Muscle of arm (tissue), 14 donors: ENCODE results near the gene TENT5A. TPM values are rescaled to one million over a fixed set of nuclear protein-coding genes. Genes with fewer than 3 reads are reported as not detected.
A peak's percentile ranks its signal among the peaks of the same experiment; 100 is the strongest.
"Not testable (repeated sequence)": the region's sequence is repeated elsewhere in the genome, so short reads cannot be mapped to it uniquely, and the experiment has no call there.

Experiments used
- DNase-seq: peaks from one replicate; pipeline ENCODE4 v3.0.0-alpha.2; 2013
- long read RNA-seq, 11 donors: transcript quantifications; one replicate each; lab custom pipeline, GENCODE V29; 2026
- polyA plus RNA-seq, 12 donors: library from polyadenylated mRNA; unstranded; fragments of 120-200 nt; gene quantifications; one replicate each; pipeline ENCODE4 v1.2.1, GENCODE V29; 2013; ENCODE audit not compliant: insufficient read length in 12 of 12

Gene TENT5A
- polyA plus RNA-seq = 10 to 100 TPM in 8 of 12 donors, 1 to 10 TPM in 3, not detected in 1; 6.9 to 34.5 (median 10.8) TPM
- long read RNA-seq, donor 1, full-length matches to known transcripts = 9 of 17 reads
- long read RNA-seq, donor 1, partial matches to known transcripts = 8 of 17 reads
- long read RNA-seq, donor 1, other reads (novel, unspliced or antisense) = 0 of 17 reads
- long read RNA-seq, donor 2, full-length matches to known transcripts = 5 of 5 reads
- long read RNA-seq, donor 2, partial matches to known transcripts = 0 of 5 reads
- long read RNA-seq, donor 2, other reads (novel, unspliced or antisense) = 0 of 5 reads
- long read RNA-seq, donor 3, full-length matches to known transcripts = 1 of 1 reads
- long read RNA-seq, donor 3, partial matches to known transcripts = 0 of 1 reads
- long read RNA-seq, donor 3, other reads (novel, unspliced or antisense) = 0 of 1 reads
- long read RNA-seq, donor 4, full-length matches to known transcripts = 2 of 2 reads
- long read RNA-seq, donor 4, partial matches to known transcripts = 0 of 2 reads
- long read RNA-seq, donor 4, other reads (novel, unspliced or antisense) = 0 of 2 reads
- long read RNA-seq, donor 5, full-length matches to known transcripts = 6 of 6 reads
- long read RNA-seq, donor 5, partial matches to known transcripts = 0 of 6 reads
- long read RNA-seq, donor 5, other reads (novel, unspliced or antisense) = 0 of 6 reads
- long read RNA-seq, donor 6 = 0 reads
- long read RNA-seq, donor 7, full-length matches to known transcripts = 2 of 2 reads
- long read RNA-seq, donor 7, partial matches to known transcripts = 0 of 2 reads
- long read RNA-seq, donor 7, other reads (novel, unspliced or antisense) = 0 of 2 reads
- long read RNA-seq, donor 8, full-length matches to known transcripts = 2 of 2 reads
- long read RNA-seq, donor 8, partial matches to known transcripts = 0 of 2 reads
- long read RNA-seq, donor 8, other reads (novel, unspliced or antisense) = 0 of 2 reads
- long read RNA-seq, donor 9, full-length matches to known transcripts = 7 of 7 reads
- long read RNA-seq, donor 9, partial matches to known transcripts = 0 of 7 reads
- long read RNA-seq, donor 9, other reads (novel, unspliced or antisense) = 0 of 7 reads
- long read RNA-seq, donor 10, full-length matches to known transcripts = 8 of 8 reads
- long read RNA-seq, donor 10, partial matches to known transcripts = 0 of 8 reads
- long read RNA-seq, donor 10, other reads (novel, unspliced or antisense) = 0 of 8 reads
- long read RNA-seq, donor 11, full-length matches to known transcripts = 1 of 1 reads
- long read RNA-seq, donor 11, partial matches to known transcripts = 0 of 1 reads
- long read RNA-seq, donor 11, other reads (novel, unspliced or antisense) = 0 of 1 reads

GRCh38 chr6:81752084-81752920 is at the start of gene TENT5A:
TSS of gene TENT5A (minus strand) at chr6:81752681. CDS start at chr6:81752141, 540 bp downstream.
- DNase-seq = peak; percentile 92

GRCh38 chr6:81801489-81801888 is 49.0 kb upstream of the TENT5A start:
- no peak for DNase-seq

GRCh38 chr6:81800666-81801065 is 48.2 kb upstream of the TENT5A start:
- DNase-seq = no peak

GRCh38 chr6:81799323-81799722 is 46.8 kb upstream of the TENT5A start:
- no peak for DNase-seq

- DNase-seq = no peak
Measured at GRCh38 chr6:81797591-81797990, 45.1 kb upstream of the TENT5A start.

GRCh38 chr6:81795890-81796289 is 43.4 kb upstream of the TENT5A start:
- no peak for DNase-seq

GRCh38 chr6:81793821-81794475 is 41.5 kb upstream of the TENT5A start:
- no peak for DNase-seq

- no peak for DNase-seq
Measured at GRCh38 chr6:81792826-81793225, 40.3 kb upstream of the TENT5A start.

- no peak for DNase-seq
Measured at GRCh38 chr6:81791756-81792155, 39.3 kb upstream of the TENT5A start.

GRCh38 chr6:81790034-81790433 is 37.6 kb upstream of the TENT5A start:
- DNase-seq = no peak

GRCh38 chr6:81789291-81789690 is 36.8 kb upstream of the TENT5A start:
- no peak for DNase-seq

GRCh38 chr6:81788748-81789147 is 36.3 kb upstream of the TENT5A start:
- no peak for DNase-seq

GRCh38 chr6:81787313-81788068 is 35.0 kb upstream of the TENT5A start:
- no peak for DNase-seq

- no peak for DNase-seq
Measured at GRCh38 chr6:81786150-81786549, 33.7 kb upstream of the TENT5A start.

- DNase-seq = no peak
Measured at GRCh38 chr6:81785377-81785776, 32.9 kb upstream of the TENT5A start.

GRCh38 chr6:81783893-81784292 is 31.4 kb upstream of the TENT5A start:
- DNase-seq = no peak

- no peak for DNase-seq
Measured at GRCh38 chr6:81781624-81782023, 29.1 kb upstream of the TENT5A start.

- no peak for DNase-seq
Measured at GRCh38 chr6:81777586-81778268, 25.2 kb upstream of the TENT5A start.

GRCh38 chr6:81776219-81776618 is 23.7 kb upstream of the TENT5A start:
- not testable (repeated sequence) for DNase-seq
